Mammary epithelial cell (primary cell): ENCODE measurements around the gene C2CD3.

Experiments
- EZH2 ChIP-seq: IDR thresholded peaks from 2 replicates; pipeline ENCODE4 v1.6.1; 2012; ENCODE audit warnings: low read length, inconsistent platforms, borderline replicate concordance
- TF ChIP-seq, protein P1 (sequence below), 2 donors: IDR thresholded peaks in 1 of 2; conservative IDR thresholded peaks in 1 of 2; 2 replicates each; pipeline ENCODE4 v1.5.1; 2011 to 2012; ENCODE audit warnings: inconsistent platforms in 2 of 2, low read length in 2 of 2, mild to moderate bottlenecking in 2 of 2, control low read depth in 1 of 2, low read depth in 1 of 2; ENCODE audit not compliant: insufficient read depth in 1 of 2; ENCODE audit errors: extremely low read depth in 1 of 2

GRCh38 chr11:73995731-73996130 lies 175.1 kb downstream of the C2CD3 start:
- TF ChIP-seq, protein P1, sequence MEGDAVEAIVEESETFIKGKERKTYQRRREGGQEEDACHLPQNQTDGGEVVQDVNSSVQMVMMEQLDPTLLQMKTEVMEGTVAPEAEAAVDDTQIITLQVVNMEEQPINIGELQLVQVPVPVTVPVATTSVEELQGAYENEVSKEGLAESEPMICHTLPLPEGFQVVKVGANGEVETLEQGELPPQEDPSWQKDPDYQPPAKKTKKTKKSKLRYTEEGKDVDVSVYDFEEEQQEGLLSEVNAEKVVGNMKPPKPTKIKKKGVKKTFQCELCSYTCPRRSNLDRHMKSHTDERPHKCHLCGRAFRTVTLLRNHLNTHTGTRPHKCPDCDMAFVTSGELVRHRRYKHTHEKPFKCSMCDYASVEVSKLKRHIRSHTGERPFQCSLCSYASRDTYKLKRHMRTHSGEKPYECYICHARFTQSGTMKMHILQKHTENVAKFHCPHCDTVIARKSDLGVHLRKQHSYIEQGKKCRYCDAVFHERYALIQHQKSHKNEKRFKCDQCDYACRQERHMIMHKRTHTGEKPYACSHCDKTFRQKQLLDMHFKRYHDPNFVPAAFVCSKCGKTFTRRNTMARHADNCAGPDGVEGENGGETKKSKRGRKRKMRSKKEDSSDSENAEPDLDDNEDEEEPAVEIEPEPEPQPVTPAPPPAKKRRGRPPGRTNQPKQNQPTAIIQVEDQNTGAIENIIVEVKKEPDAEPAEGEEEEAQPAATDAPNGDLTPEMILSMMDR (conservative IDR thresholded peaks at IDR 0.05 in 1 of 2, IDR thresholded peaks at IDR 0.05 in 1 of 2; ENCODE audit: extremely low read depth in 1 of 2, insufficient read depth in 1 of 2, low read depth in 1 of 2, low read length in 2 of 2) = no peak
- TF ChIP-seq EZH2 = no peak
